Activated B cell treated with CpG ODN at 0.5 μM for 24 hours (primary cell): ENCODE data around the gene SERBP1. TPM values are rescaled to one million over a fixed set of nuclear protein-coding genes. Genes with fewer than 3 reads are reported as not detected.
"Not testable (repeated sequence)": the region's sequence is repeated elsewhere in the genome, so short reads cannot be mapped to it uniquely, and the experiment has no call there.

Source experiments
- ATAC-seq: fragments of 200-7000 bp; cut with Tn5 transposase; one replicate; pipeline ENCODE4 v1.10.0; 2021; ENCODE audit warnings: low read depth, mild to moderate bottlenecking, moderate library complexity
- CTCF ChIA-PET: fragments of 350-600 bp; sonication (Branson Sonifier 250); formaldehyde crosslinking; loops from one replicate; lab custom pipeline; 2021; ENCODE audit warnings: antibody characterized with exemption; lab: Charles Lee
- POLR2A ChIA-PET: fragments of 350-600 bp; sonication (Branson Sonifier 250); formaldehyde crosslinking; loops from one replicate; lab custom pipeline; 2021; ENCODE audit warnings: antibody characterized with exemption; lab: Charles Lee
- DNase-seq: peaks from one replicate; pipeline ENCODE4 v3.0.0; 2022
- H3K27ac Mint-ChIP-seq: one replicate; pipeline ENCODE4 v1.8.0; 2020; ENCODE audit warnings: mixed read lengths
- H3K27me3 Mint-ChIP-seq: one replicate; pipeline ENCODE4 v1.8.0; 2021; ENCODE audit warnings: mixed read lengths
- H3K36me3 Mint-ChIP-seq: one replicate; pipeline ENCODE4 v1.8.0; 2021; ENCODE audit warnings: low read depth, mixed read lengths
- H3K4me1 Mint-ChIP-seq: one replicate; pipeline ENCODE4 v1.8.0; 2021; ENCODE audit warnings: mixed read lengths
- H3K4me3 Mint-ChIP-seq: one replicate; pipeline ENCODE4 v1.8.0; 2020; ENCODE audit warnings: mild to moderate bottlenecking, mixed read lengths
- H3K9me3 Mint-ChIP-seq: one replicate; pipeline ENCODE4 v1.8.0; 2020; ENCODE audit warnings: mixed read lengths
- CTCF ChIP-seq: fragments of 200-600 bp; IDR thresholded peaks from one replicate; pipeline ENCODE4 v1.8.0; 2022; ENCODE audit warnings: antibody characterized with exemption, mild to moderate bottlenecking
- intact Hi-C: fragments of 100-400 bp; cut with micrococcal nuclease; formaldehyde crosslinking; loops from one replicate; pipeline ENCODE4 v1.15.1; 2024
- total RNA-seq: library from RNA; stranded (reverse); gene quantifications from 2 replicates; pipeline ENCODE4 v1.2.3, GENCODE V29; 2022

SERBP1 gene
- total RNA-seq, 1 donor from 2014 or later = 222 TPM

- H3K9me3 Mint-ChIP-seq = no peaks in the 10 kb centered on the region
- H3K36me3 Mint-ChIP-seq = peaks cover 4% of the 10 kb centered on the region
- DNase-seq = no peak
- ChIA-PET POLR2A (no interaction called here), CTCF (no interaction called here)
- intact Hi-C loops = no loop called here
- H3K4me1 Mint-ChIP-seq = no peaks in the 10 kb centered on the region
- no peak overlapping the region for H3K4me3 Mint-ChIP-seq
- TF ChIP-seq CTCF = no peak
- no peak overlapping the region for H3K27ac Mint-ChIP-seq
- ATAC-seq = no peak
- H3K27me3 Mint-ChIP-seq = no peaks in the 10 kb centered on the region
Measured at GRCh38 chr1:67404212-67404620, 26.0 kb downstream of the SERBP1 start.

DNA sequence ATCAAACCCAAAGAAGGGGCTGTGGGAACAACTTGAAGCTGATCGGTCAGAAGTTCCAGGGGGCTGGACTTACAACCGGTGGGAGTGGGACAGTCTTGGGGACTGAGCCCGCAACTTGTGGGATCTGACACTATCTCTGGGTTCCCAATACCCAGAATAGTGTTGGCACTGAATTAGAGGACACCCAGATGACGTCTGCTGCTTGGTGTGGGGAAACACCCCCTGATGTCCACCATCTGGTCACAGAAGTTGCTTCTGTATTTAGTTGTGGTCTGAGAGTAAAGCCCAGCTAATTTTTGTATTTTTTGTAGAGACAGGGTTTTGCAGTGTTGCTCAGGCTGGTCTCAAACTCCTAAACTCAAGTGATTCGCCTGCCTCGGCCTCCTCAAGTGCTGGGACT lies 28.8 kb downstream of the SERBP1 start:
- POLR2A ChIA-PET = no interaction called here
- Mint-ChIP-seq H3K4me3 (no peak overlapping the region), H3K36me3 (peaks cover 2% of the 10 kb centered on the region), H3K9me3 (no peaks in the 10 kb centered on the region), H3K27me3 (no peaks in the 10 kb centered on the region), H3K4me1 (no peaks in the 10 kb centered on the region), H3K27ac (no peak overlapping the region)
- DNase-seq = no peak
- intact Hi-C loops = no loop called here
- CTCF ChIA-PET = no interaction called here
- no peak for TF ChIP-seq CTCF
- ATAC-seq = no peak

DNA sequence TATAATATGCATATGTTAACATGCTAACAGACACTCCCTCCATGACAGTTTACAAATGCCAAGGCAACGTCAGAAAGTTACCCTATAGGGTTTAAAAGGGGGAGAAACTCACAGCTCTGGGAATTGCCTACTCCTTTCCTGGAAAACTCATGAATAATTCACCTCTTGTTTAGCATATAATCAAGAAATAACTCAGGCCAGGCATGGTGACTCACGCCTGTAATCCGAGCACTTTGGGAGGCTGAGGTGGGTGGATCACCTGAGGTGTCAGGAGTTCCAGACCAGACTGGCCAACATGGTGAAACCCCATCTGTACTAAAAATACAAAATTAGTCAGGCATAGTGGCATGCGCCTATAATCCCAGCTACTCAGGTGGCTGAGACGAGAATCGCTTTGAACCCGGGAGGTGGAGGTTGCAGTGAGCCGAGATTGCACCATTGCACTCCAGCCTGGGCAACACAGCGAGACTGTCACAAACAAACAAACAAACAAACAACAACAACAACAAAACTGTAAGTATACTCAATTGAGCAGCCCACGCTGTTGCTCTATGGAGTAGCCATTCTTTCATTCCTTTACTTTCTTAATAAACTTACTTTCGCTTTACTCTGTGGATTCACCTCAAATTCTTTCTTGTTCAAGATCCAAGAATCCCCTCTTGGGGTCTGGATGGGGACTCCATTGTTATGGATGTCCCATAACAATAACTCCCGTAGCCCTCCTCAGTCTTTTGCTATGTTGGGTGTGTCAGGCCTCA lies 30.0 kb downstream of the SERBP1 start:
- H3K36me3 Mint-ChIP-seq, H3K9me3 Mint-ChIP-seq, ATAC-seq, intact Hi-C loops, H3K4me1 Mint-ChIP-seq, CTCF ChIA-PET, H3K27me3 Mint-ChIP-seq, H3K4me3 Mint-ChIP-seq, DNase-seq, H3K27ac Mint-ChIP-seq, POLR2A ChIA-PET: not testable (repeated sequence)

- ChIA-PET CTCF (no interaction called here), POLR2A (no interaction called here)
- TF ChIP-seq CTCF = no peak
- Mint-ChIP-seq H3K4me1 (no peaks in the 10 kb centered on the region), H3K27ac (no peak overlapping the region), H3K27me3 (no peaks in the 10 kb centered on the region), H3K4me3 (no peak overlapping the region), H3K36me3 (no peaks in the 10 kb centered on the region), H3K9me3 (no peaks in the 10 kb centered on the region)
- ATAC-seq (no peak), DNase-seq (no peak)
- intact Hi-C loops = no loop called here
Measured at GRCh38 chr1:67399199-67399993, 30.8 kb downstream of the SERBP1 start.

GRCh38 chr1:67394548-67394947 lies 35.7 kb downstream of the SERBP1 start:
- no peaks in the 10 kb centered on the region for H3K9me3 Mint-ChIP-seq
- H3K4me1 Mint-ChIP-seq = no peaks in the 10 kb centered on the region
- no peaks in the 10 kb centered on the region for H3K36me3 Mint-ChIP-seq
- intact Hi-C loops = no loop called here
- CTCF ChIA-PET = no interaction called here
- H3K27ac Mint-ChIP-seq = no peak overlapping the region
- POLR2A ChIA-PET = no interaction called here
- no peak overlapping the region for H3K4me3 Mint-ChIP-seq
- DNase-seq = no peak
- no peaks in the 10 kb centered on the region for H3K27me3 Mint-ChIP-seq
- no peak for ATAC-seq
- no peak for TF ChIP-seq CTCF
